HuH-7.5 (cell line): Measurements from ENCODE around the gene MYH11.
"Not testable (repeated sequence)": the region's sequence is repeated elsewhere in the genome, so short reads cannot be mapped to it uniquely, and the experiment has no call there.

Experiments
- DNase-seq: peaks from one replicate; pipeline ENCODE4 v3.0.0; 2011; ENCODE audit warnings: low spot score

Gene MYH11

GRCh38 chr16:15809297-15809696 is 47.5 kb downstream of the MYH11 start:
- not testable (repeated sequence) for DNase-seq

GRCh38 chr16:15808071-15808470 is 48.8 kb downstream of the MYH11 start:
- DNase-seq: no peak

- no peak for DNase-seq
These were observed 49.2 kb downstream of the MYH11 start for GRCh38 chr16:15807603-15808009.

GRCh38 chr16:15803618-15804017 is 53.2 kb downstream of the MYH11 start:
- DNase-seq: no peak

GRCh38 chr16:15799851-15800495 is 56.9 kb downstream of the MYH11 start:
- DNase-seq: no peak

GRCh38 chr16:15798671-15799070 is 58.2 kb downstream of the MYH11 start:
- no peak for DNase-seq

- DNase-seq: no peak
These were observed 59.9 kb downstream of the MYH11 start for GRCh38 chr16:15796885-15797284.

- no peak for DNase-seq
These were observed 61.2 kb downstream of the MYH11 start for GRCh38 chr16:15795615-15796014.

- no peak for DNase-seq
These were observed 64.3 kb downstream of the MYH11 start for GRCh38 chr16:15792563-15792971.

- no peak for DNase-seq
These were observed 66.4 kb downstream of the MYH11 start for GRCh38 chr16:15790458-15790857.

- not testable (repeated sequence) for DNase-seq
These were observed 67.0 kb downstream of the MYH11 start for GRCh38 chr16:15789816-15790215.

- DNase-seq: no peak
These were observed 68.0 kb downstream of the MYH11 start for GRCh38 chr16:15788846-15789239.

- no peak for DNase-seq
These were observed 70.3 kb downstream of the MYH11 start for GRCh38 chr16:15786501-15786900.

GRCh38 chr16:15785386-15786059 is 71.3 kb downstream of the MYH11 start:
- DNase-seq: no peak

GRCh38 chr16:15783985-15784384 is 72.8 kb downstream of the MYH11 start:
- DNase-seq: no peak

- no peak for DNase-seq
These were observed 74.1 kb downstream of the MYH11 start for GRCh38 chr16:15782573-15783365.

- no peak for DNase-seq
These were observed 75.2 kb downstream of the MYH11 start for GRCh38 chr16:15781650-15782049.

GRCh38 chr16:15780805-15781204 is 76.0 kb downstream of the MYH11 start:
- no peak for DNase-seq

- DNase-seq: no peak
These were observed 77.0 kb downstream of the MYH11 start for GRCh38 chr16:15779664-15780351.

GRCh38 chr16:15778999-15779614 is 77.7 kb downstream of the MYH11 start:
- DNase-seq: no peak

- no peak for DNase-seq
These were observed 78.6 kb downstream of the MYH11 start for GRCh38 chr16:15778204-15778743.
